ENCODE measurements around the gene ANO1. TPM values are rescaled to one million over a fixed set of nuclear protein-coding genes. Genes with fewer than 3 reads are reported as not detected.

Gene ANO1
- total RNA-seq, 2 donors from 2014 or later: 34.6 to 43.9 TPM

- H3K27me3 ChIP-seq (replicated peaks; ENCODE audit: insufficient read depth): no peaks in the 10 kb centered on the region
- H3K36me3 ChIP-seq: no peaks in the 10 kb centered on the region
- intact Hi-C loops (cut with DNase I): no loop called here
- peaks cover 8% of the 10 kb centered on the region for H3K4me1 ChIP-seq (replicated peaks)
- no peak overlapping the region for H3K27ac ChIP-seq
- no peak for DNase-seq (ENCODE audit: low spot score)
- H3K9me3 ChIP-seq: no peaks in the 10 kb centered on the region
- 77% methylated on average over 12 of the region's 12 CpGs for WGBS
- TF ChIP-seq POLR2AphosphoS5 (IDR thresholded peaks at IDR 0.05): no peak
- no peak for TF ChIP-seq CTCF (IDR thresholded peaks at IDR 0.05)
- no peak for TF ChIP-seq POLR2A (IDR thresholded peaks at IDR 0.05)
- no peak overlapping the region for H3K4me3 ChIP-seq
Observed at GRCh38 chr11:70098936-70099335, 20.8 kb downstream of the ANO1 start.

- H3K4me1 ChIP-seq (replicated peaks): peaks cover 8% of the 10 kb centered on the region
- H3K36me3 ChIP-seq: no peaks in the 10 kb centered on the region
- 85% methylated on average over 16 of the region's 16 CpGs for WGBS
- H3K27ac ChIP-seq: no peak overlapping the region
- TF ChIP-seq POLR2A (IDR thresholded peaks at IDR 0.05) (no peak), POLR2AphosphoS5 (IDR thresholded peaks at IDR 0.05) (no peak), CTCF (IDR thresholded peaks at IDR 0.05) (no peak)
- DNase-seq (ENCODE audit: low spot score): no peak
- no peaks in the 10 kb centered on the region for H3K27me3 ChIP-seq (replicated peaks; ENCODE audit: insufficient read depth)
- intact Hi-C loops (cut with DNase I): no loop called here
- no peaks in the 10 kb centered on the region for H3K9me3 ChIP-seq
- no peak overlapping the region for H3K4me3 ChIP-seq
Observed at GRCh38 chr11:70099578-70100279, 21.6 kb downstream of the ANO1 start.

- Histone ChIP-seq H3K36me3 (no peaks in the 10 kb centered on the region), H3K9me3 (no peaks in the 10 kb centered on the region), H3K27ac (no peak overlapping the region), H3K27me3 (replicated peaks; ENCODE audit: insufficient read depth) (no peaks in the 10 kb centered on the region), H3K4me1 (replicated peaks) (peaks cover 8% of the 10 kb centered on the region), H3K4me3 (no peak overlapping the region)
- DNase-seq (ENCODE audit: low spot score): no peak
- TF ChIP-seq POLR2AphosphoS5 (IDR thresholded peaks at IDR 0.05): no peak
- TF ChIP-seq POLR2A (IDR thresholded peaks at IDR 0.05): no peak
- no peak for TF ChIP-seq CTCF (IDR thresholded peaks at IDR 0.05)
- intact Hi-C loops (cut with DNase I): no loop called here
- WGBS: 77% methylated on average over 8 of the region's 8 CpGs
Observed at GRCh38 chr11:70100280-70100603, 22.1 kb downstream of the ANO1 start.

GRCh38 chr11:70100791-70101190 is 22.7 kb downstream of the ANO1 start:
- DNase-seq (ENCODE audit: low spot score): no peak
- WGBS: 91% methylated on average over 15 of the region's 15 CpGs
- no peaks in the 10 kb centered on the region for H3K27me3 ChIP-seq (replicated peaks; ENCODE audit: insufficient read depth)
- H3K4me1 ChIP-seq (replicated peaks): peaks cover 10% of the 10 kb centered on the region
- intact Hi-C loops (cut with DNase I): no loop called here
- no peaks in the 10 kb centered on the region for H3K9me3 ChIP-seq
- H3K36me3 ChIP-seq: no peaks in the 10 kb centered on the region
- no peak overlapping the region for H3K4me3 ChIP-seq
- TF ChIP-seq POLR2AphosphoS5 (IDR thresholded peaks at IDR 0.05) (no peak), POLR2A (IDR thresholded peaks at IDR 0.05) (no peak), CTCF (IDR thresholded peaks at IDR 0.05) (no peak)
- no peak overlapping the region for H3K27ac ChIP-seq

- 24% methylated on average over 25 of the region's 25 CpGs for WGBS
- intact Hi-C loops (cut with DNase I): no loop called here
- no peaks in the 10 kb centered on the region for H3K9me3 ChIP-seq
- peak; percentile 31 for DNase-seq (ENCODE audit: low spot score)
- peak overlapping the region in 1 of 2 donors; percentile 5 for H3K27ac ChIP-seq
- H3K4me3 ChIP-seq: no peak overlapping the region
- no peaks in the 10 kb centered on the region for H3K27me3 ChIP-seq (replicated peaks; ENCODE audit: insufficient read depth)
- TF ChIP-seq POLR2AphosphoS5 (IDR thresholded peaks at IDR 0.05) (no peak), CTCF (IDR thresholded peaks at IDR 0.05) (no peak), POLR2A (IDR thresholded peaks at IDR 0.05) (no peak)
- H3K36me3 ChIP-seq: no peaks in the 10 kb centered on the region
- H3K4me1 ChIP-seq (replicated peaks): peaks cover 18% of the 10 kb centered on the region
Observed at GRCh38 chr11:70103256-70103975, 25.3 kb downstream of the ANO1 start.

Measured in prostate gland (tissue), 2 donors.